22Rv1 (cell line): ENCODE results near the gene FAS.

Source experiments
- CTCF ChIP-seq: fragments of 450-650 bp; IDR thresholded peaks from 2 replicates; pipeline ENCODE4 v1.5.1; 2017; ENCODE audit warnings: mild to moderate bottlenecking
- ZFX ChIP-seq: fragments of 450-650 bp; IDR thresholded peaks from 2 replicates; pipeline ENCODE4 v1.6.1; 2017; ENCODE audit warnings: antibody characterized with exemption, borderline replicate concordance

GRCh38 chr10:89030791-89031190 is 40.2 kb downstream of the FAS start:
- TF ChIP-seq CTCF (no peak), ZFX (no peak)
